Gastrocnemius medialis (tissue), 4 donors: Measurements from ENCODE around the gene MMP25.

ENCODE experiments used
- CTCF ChIP-seq, 5 experiments: fragments of 450-650 bp in 3 of 5; fragments of 200-600 bp in 2 of 5; sonication (generic) in 2 of 5; IDR thresholded peaks in 4 of 5; conservative IDR thresholded peaks in 1 of 5; 1 replicate in 4 of 5; 2 replicates in 1 of 5; pipeline ENCODE4 v1.5.1; 2016 to 2019; ENCODE audit warnings: antibody characterized with exemption in 5 of 5, mild to moderate bottlenecking in 3 of 5, moderate library complexity in 3 of 5
- POLR2A ChIP-seq, 2 donors: fragments of 450-650 bp; IDR thresholded peaks; one replicate each; pipeline ENCODE4 v1.6.1; 2017; ENCODE audit warnings: antibody characterized with exemption in 2 of 2, mild to moderate bottlenecking in 2 of 2, moderate library complexity in 2 of 2

- TF ChIP-seq CTCF (IDR thresholded peaks at IDR 0.05 in 4 of 5, conservative IDR thresholded peaks at IDR 0.05 in 1 of 5) (no peak), POLR2A (IDR thresholded peaks at IDR 0.05) (no peak)
Measured at GRCh38 chr16:3035289-3035971, 10.9 kb upstream of the MMP25 start.
